HEK293 (cell line): ENCODE results near the gene SLC6A2.

Experiments
- CTCF ChIA-PET: fragments of 350-600 bp; formaldehyde crosslinking; extraction: SDS; loops from one replicate; lab custom pipeline; 2021; ENCODE audit warnings: antibody characterized with exemption; lab: Yijun Ruan, JAX
- POLR2A ChIA-PET: fragments of 300-600 bp; formaldehyde crosslinking; extraction: SDS; loops from one replicate; lab custom pipeline; 2020; ENCODE audit warnings: antibody characterized with exemption, inconsistent platforms; lab: Yijun Ruan, JAX
- H3K27ac ChIP-seq: fragments of 200-500 bp; sonication (Bioruptor generic); 2 replicates; pipeline ENCODE4 v1.5.1; 2014; ENCODE audit warnings: low read depth, low read length, control low read depth, inconsistent platforms; ENCODE audit errors: extremely low read depth
- H3K36me3 ChIP-seq, 2 experiments: fragments of 200-500 bp in 1 of 2; sonication (Bioruptor generic) in 1 of 2; 1 replicate in 1 of 2; 2 replicates in 1 of 2; pipeline ENCODE4 v1.5.1; 2014 to 2017; ENCODE audit warnings: inconsistent platforms in 2 of 2, low read length in 2 of 2; ENCODE audit not compliant: control insufficient read depth in 2 of 2, insufficient read depth in 1 of 2
- H3K4me1 ChIP-seq: fragments of 200-500 bp; sonication (Bioruptor generic); 2 replicates; pipeline ENCODE4 v1.5.1; 2014; ENCODE audit warnings: mild to moderate bottlenecking, low read length, inconsistent platforms; ENCODE audit not compliant: control insufficient read depth, insufficient read depth
- H3K4me3 ChIP-seq: 2 replicates; pipeline ENCODE4 v1.5.1; 2011; ENCODE audit warnings: low read depth, mild to moderate bottlenecking, control low read depth, low read length, moderate library complexity
- H3K9me3 ChIP-seq: fragments of 200-500 bp; sonication (Bioruptor generic); 2 replicates; pipeline ENCODE4 v1.5.1; 2014; ENCODE audit warnings: low read depth, low read length, inconsistent platforms; ENCODE audit not compliant: control insufficient read depth, insufficient read depth
- AEBP2 ChIP-seq: fragments of 450-650 bp; formaldehyde crosslinking; IDR thresholded peaks from 2 replicates; pipeline ENCODE4 v1.5.1; 2016; ENCODE audit warnings: missing biosample characterization, missing genetic modification characterization, borderline replicate concordance
- CTCF ChIP-seq: fragments of 450-650 bp; formaldehyde crosslinking; IDR thresholded peaks from 2 replicates; pipeline ENCODE4 v1.5.1; 2016; ENCODE audit warnings: missing biosample characterization, missing genetic modification characterization
- IKZF3 ChIP-seq: fragments of 450-650 bp; IDR thresholded peaks from 2 replicates; pipeline ENCODE4 v1.5.0; 2018; ENCODE audit warnings: missing biosample characterization, mild to moderate bottlenecking, missing genetic modification characterization, moderate library complexity
- KLF16 ChIP-seq: fragments of 450-650 bp; formaldehyde crosslinking; IDR thresholded peaks from 2 replicates; pipeline ENCODE4 v1.5.1; 2017; ENCODE audit warnings: missing biosample characterization, missing genetic modification characterization
- MEIS1 ChIP-seq: sonication (generic); formaldehyde crosslinking; IDR thresholded peaks from 2 replicates; pipeline ENCODE4 v1.8.1; 2022; ENCODE audit warnings: missing genetic modification reagents, mild to moderate bottlenecking, borderline replicate concordance
- OSR2 ChIP-seq: fragments of 450-650 bp; formaldehyde crosslinking; IDR thresholded peaks from 2 replicates; pipeline ENCODE4 v1.5.1; 2016; ENCODE audit warnings: missing biosample characterization, missing genetic modification characterization
- SALL2 ChIP-seq: fragments of 450-650 bp; formaldehyde crosslinking; IDR thresholded peaks from 2 replicates; pipeline ENCODE4 v1.5.0; 2017; ENCODE audit warnings: missing biosample characterization, mild to moderate bottlenecking, missing genetic modification characterization, borderline replicate concordance
- ZBTB21 ChIP-seq: fragments of 450-650 bp; formaldehyde crosslinking; IDR thresholded peaks from 2 replicates; pipeline ENCODE4 v1.5.1; 2017; ENCODE audit warnings: missing biosample characterization, missing genetic modification characterization
- ZNF133 ChIP-seq: fragments of 450-650 bp; formaldehyde crosslinking; IDR thresholded peaks from 2 replicates; pipeline ENCODE4 v1.5.1; 2016; ENCODE audit warnings: missing biosample characterization, missing genetic modification characterization
- ZNF202 ChIP-seq: fragments of 450-650 bp; formaldehyde crosslinking; IDR thresholded peaks from 2 replicates; pipeline ENCODE4 v1.5.1; 2016; ENCODE audit warnings: missing biosample characterization, missing genetic modification characterization, borderline replicate concordance
- ZNF311 ChIP-seq: fragments of 450-650 bp; formaldehyde crosslinking; IDR thresholded peaks from 2 replicates; pipeline ENCODE4 v1.5.1; 2017; ENCODE audit warnings: missing biosample characterization, missing genetic modification characterization, borderline replicate concordance
- ZNF341 ChIP-seq: fragments of 450-650 bp; formaldehyde crosslinking; IDR thresholded peaks from 2 replicates; pipeline ENCODE4; 2016; ENCODE audit warnings: low read depth, missing biosample characterization, missing genetic modification characterization
- ZNF426 ChIP-seq: fragments of 450-650 bp; formaldehyde crosslinking; IDR thresholded peaks from 2 replicates; pipeline ENCODE4 v1.5.1; 2017; ENCODE audit warnings: missing biosample characterization, missing genetic modification characterization, mild to moderate bottlenecking, inconsistent platforms, moderate library complexity
- ZNF510 ChIP-seq: fragments of 450-650 bp; formaldehyde crosslinking; IDR thresholded peaks from 2 replicates; pipeline ENCODE4 v1.5.1; 2018; ENCODE audit warnings: mild to moderate bottlenecking, missing genetic modification characterization, missing biosample characterization; ENCODE audit not compliant: insufficient replicate concordance
- ZNF548 ChIP-seq: fragments of 450-650 bp; formaldehyde crosslinking; IDR thresholded peaks from 2 replicates; pipeline ENCODE4 v1.5.1; 2016; ENCODE audit warnings: missing biosample characterization, missing genetic modification characterization
- ZNF585B ChIP-seq: fragments of 450-650 bp; formaldehyde crosslinking; IDR thresholded peaks from 2 replicates; pipeline ENCODE4 v1.5.1; 2016; ENCODE audit warnings: missing biosample characterization, missing genetic modification characterization
- ZNF624 ChIP-seq: fragments of 450-650 bp; formaldehyde crosslinking; IDR thresholded peaks from 2 replicates; pipeline ENCODE4 v1.5.1; 2017; ENCODE audit warnings: missing biosample characterization, missing genetic modification characterization
- ZNF645 ChIP-seq: fragments of 450-650 bp; formaldehyde crosslinking; IDR thresholded peaks from 2 replicates; pipeline ENCODE4; 2016; ENCODE audit warnings: missing biosample characterization, missing genetic modification characterization
- ZNF747 ChIP-seq: fragments of 450-650 bp; formaldehyde crosslinking; IDR thresholded peaks from 2 replicates; pipeline ENCODE4 v1.5.1; 2016; ENCODE audit warnings: missing biosample characterization, missing genetic modification characterization
- ZNF768 ChIP-seq: fragments of 450-650 bp; formaldehyde crosslinking; IDR thresholded peaks from 2 replicates; pipeline ENCODE4 v1.5.1; 2018; ENCODE audit warnings: missing biosample characterization, mild to moderate bottlenecking, missing genetic modification characterization
- ZNF776 ChIP-seq: fragments of 450-650 bp; formaldehyde crosslinking; IDR thresholded peaks from 2 replicates; pipeline ENCODE4 v1.5.0; 2017; ENCODE audit warnings: missing biosample characterization, missing genetic modification characterization, borderline replicate concordance
- TF ChIP-seq, protein P1 (sequence below): fragments of 450-650 bp; formaldehyde crosslinking; IDR thresholded peaks from 2 replicates; pipeline ENCODE4 v1.5.1; 2016; ENCODE audit warnings: missing biosample characterization, missing genetic modification characterization
- TF ChIP-seq, protein P2 (sequence below): fragments of 450-650 bp; formaldehyde crosslinking; IDR thresholded peaks from 2 replicates; pipeline ENCODE4 v1.5.1; 2017; ENCODE audit warnings: missing biosample characterization, missing genetic modification characterization
- TF ChIP-seq, protein P3 (sequence below): fragments of 450-650 bp; formaldehyde crosslinking; IDR thresholded peaks from 2 replicates; pipeline ENCODE4 v1.5.1; 2017; ENCODE audit warnings: missing biosample characterization, missing genetic modification characterization

SLC6A2 gene

DNA sequence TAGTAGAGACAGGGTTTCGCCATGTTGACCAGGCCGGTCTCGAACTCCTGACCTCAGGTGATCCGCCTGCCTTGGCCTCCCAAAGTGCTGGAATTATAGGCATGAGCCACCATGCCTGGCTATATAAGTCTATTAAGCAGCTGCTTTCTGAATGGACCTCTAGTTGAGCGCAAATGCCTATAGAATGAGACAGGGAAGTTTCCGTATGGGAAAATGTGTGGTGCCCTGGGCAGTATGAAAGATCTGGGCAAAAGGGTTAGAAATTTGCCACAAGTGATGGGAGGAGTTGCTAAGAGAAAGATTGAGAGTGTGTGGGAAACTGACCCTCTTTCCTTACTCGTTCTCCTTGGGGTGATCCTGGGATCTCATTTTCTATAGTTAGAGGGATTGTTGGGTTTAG, 26.3 kb downstream of the SLC6A2 start:
- Histone ChIP-seq H3K9me3 (no peaks in the 10 kb centered on the region), H3K4me3 (no peak overlapping the region), H3K4me1 (no peaks in the 10 kb centered on the region)
- CTCF ChIA-PET, result no interaction called here
- POLR2A ChIA-PET, result no interaction called here
- TF ChIP-seq ZNF645 (tag by site-specific recombination), result no peak
- TF ChIP-seq KLF16 (tag by site-specific recombination), result no peak
- TF ChIP-seq AEBP2 (tag by site-specific recombination), result no peak
- TF ChIP-seq ZNF426 (tag by site-specific recombination), result no peak
- TF ChIP-seq, protein P1, sequence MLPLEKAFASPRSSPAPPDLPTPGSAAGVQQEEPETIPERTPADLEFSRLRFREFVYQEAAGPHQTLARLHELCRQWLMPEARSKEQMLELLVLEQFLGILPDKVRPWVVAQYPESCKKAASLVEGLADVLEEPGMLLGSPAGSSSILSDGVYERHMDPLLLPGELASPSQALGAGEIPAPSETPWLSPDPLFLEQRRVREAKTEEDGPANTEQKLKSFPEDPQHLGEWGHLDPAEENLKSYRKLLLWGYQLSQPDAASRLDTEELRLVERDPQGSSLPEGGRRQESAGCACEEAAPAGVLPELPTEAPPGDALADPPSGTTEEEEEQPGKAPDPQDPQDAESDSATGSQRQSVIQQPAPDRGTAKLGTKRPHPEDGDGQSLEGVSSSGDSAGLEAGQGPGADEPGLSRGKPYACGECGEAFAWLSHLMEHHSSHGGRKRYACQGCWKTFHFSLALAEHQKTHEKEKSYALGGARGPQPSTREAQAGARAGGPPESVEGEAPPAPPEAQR (tag by site-specific recombination), result no peak
- TF ChIP-seq MEIS1 (CRISPR knock-in tag), result no peak
- no peak for TF ChIP-seq ZNF776 (tag by site-specific recombination)
- no peak for TF ChIP-seq ZNF311 (tag by site-specific recombination)
- TF ChIP-seq ZNF768 (tag by site-specific recombination), result no peak
- TF ChIP-seq ZNF548, result no peak
- TF ChIP-seq IKZF3 (tag by site-specific recombination), result no peak
- no peak for TF ChIP-seq OSR2 (tag by site-specific recombination)
- TF ChIP-seq ZNF747 (tag by site-specific recombination), result no peak
- no peak for TF ChIP-seq ZNF585B
- TF ChIP-seq ZNF133, result no peak
- TF ChIP-seq, protein P2, sequence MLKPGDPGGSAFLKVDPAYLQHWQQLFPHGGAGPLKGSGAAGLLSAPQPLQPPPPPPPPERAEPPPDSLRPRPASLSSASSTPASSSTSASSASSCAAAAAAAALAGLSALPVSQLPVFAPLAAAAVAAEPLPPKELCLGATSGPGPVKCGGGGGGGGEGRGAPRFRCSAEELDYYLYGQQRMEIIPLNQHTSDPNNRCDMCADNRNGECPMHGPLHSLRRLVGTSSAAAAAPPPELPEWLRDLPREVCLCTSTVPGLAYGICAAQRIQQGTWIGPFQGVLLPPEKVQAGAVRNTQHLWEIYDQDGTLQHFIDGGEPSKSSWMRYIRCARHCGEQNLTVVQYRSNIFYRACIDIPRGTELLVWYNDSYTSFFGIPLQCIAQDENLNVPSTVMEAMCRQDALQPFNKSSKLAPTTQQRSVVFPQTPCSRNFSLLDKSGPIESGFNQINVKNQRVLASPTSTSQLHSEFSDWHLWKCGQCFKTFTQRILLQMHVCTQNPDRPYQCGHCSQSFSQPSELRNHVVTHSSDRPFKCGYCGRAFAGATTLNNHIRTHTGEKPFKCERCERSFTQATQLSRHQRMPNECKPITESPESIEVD (tag by site-specific recombination), result no peak
- TF ChIP-seq, all 188 proteins: peak for 0
- no peak overlapping the region for H3K27ac ChIP-seq
- H3K36me3 ChIP-seq, result no peaks in the 10 kb centered on the region

- POLR2A ChIA-PET, result no interaction called here
- CTCF ChIA-PET, result no interaction called here
- Histone ChIP-seq H3K4me3 (no peak overlapping the region), H3K27ac (no peak overlapping the region), H3K9me3 (no peaks in the 10 kb centered on the region), H3K4me1 (no peaks in the 10 kb centered on the region), H3K36me3 (no peaks in the 10 kb centered on the region)
- TF ChIP-seq CTCF (no peak), ZNF341 (tag by site-specific recombination) (no peak), ZBTB21 (no peak), ZNF510 (no peak), SALL2 (tag by site-specific recombination) (no peak), ZNF202 (no peak), ZNF624 (tag by site-specific recombination) (no peak)
- TF ChIP-seq, protein P3, sequence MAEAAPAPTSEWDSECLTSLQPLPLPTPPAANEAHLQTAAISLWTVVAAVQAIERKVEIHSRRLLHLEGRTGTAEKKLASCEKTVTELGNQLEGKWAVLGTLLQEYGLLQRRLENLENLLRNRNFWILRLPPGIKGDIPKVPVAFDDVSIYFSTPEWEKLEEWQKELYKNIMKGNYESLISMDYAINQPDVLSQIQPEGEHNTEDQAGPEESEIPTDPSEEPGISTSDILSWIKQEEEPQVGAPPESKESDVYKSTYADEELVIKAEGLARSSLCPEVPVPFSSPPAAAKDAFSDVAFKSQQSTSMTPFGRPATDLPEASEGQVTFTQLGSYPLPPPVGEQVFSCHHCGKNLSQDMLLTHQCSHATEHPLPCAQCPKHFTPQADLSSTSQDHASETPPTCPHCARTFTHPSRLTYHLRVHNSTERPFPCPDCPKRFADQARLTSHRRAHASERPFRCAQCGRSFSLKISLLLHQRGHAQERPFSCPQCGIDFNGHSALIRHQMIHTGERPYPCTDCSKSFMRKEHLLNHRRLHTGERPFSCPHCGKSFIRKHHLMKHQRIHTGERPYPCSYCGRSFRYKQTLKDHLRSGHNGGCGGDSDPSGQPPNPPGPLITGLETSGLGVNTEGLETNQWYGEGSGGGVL, result no peak
These were observed 30.2 kb downstream of the SLC6A2 start for GRCh38 chr16:55685973-55686372.
